Measurements from ENCODE around the gene DNAH10.
"Not testable (repeated sequence)": the region's sequence is repeated elsewhere in the genome, so short reads cannot be mapped to it uniquely, and the experiment has no call there.

DNAH10 gene

DNA sequence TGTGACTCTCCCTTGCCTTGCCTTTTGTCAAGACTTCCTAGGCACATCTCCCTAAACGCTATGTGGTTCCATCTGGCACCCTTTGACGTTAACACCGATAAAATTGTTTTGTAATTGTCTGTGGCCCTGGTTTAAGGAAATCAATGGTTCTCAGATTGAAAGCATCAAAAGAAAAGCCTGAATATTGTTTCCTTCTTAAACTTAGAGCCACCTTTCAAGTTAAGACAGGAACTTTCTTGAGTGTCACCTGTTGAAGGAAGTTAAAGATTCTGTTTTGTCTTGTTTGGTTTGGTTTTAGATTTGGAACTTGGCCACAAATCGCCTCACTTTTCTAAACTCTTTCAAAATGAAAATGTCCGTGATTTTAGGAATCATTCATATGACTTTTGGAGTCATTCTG, 14.8 kb upstream of the DNAH10 start:
- no peak for DNase-seq

DNA sequence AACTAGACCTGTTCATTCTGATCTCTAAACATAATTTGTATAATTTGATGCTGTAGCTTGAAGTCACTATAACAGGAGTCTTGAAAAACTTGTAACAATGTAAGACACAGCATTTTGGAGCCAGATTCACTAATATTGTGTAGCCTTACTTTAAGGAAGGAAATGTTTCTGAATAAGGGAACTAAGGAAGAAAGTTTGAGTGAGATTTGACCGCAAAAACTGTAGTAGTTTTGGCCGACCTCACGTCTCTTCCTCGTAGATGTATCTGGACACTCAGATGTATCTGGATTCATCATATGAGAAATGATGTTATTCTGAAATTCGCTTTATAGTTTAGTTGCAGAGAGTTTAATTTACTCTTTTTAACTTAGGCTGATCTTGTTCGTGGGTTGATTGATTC, 13.9 kb upstream of the DNAH10 start:
- no peak for DNase-seq

DNA sequence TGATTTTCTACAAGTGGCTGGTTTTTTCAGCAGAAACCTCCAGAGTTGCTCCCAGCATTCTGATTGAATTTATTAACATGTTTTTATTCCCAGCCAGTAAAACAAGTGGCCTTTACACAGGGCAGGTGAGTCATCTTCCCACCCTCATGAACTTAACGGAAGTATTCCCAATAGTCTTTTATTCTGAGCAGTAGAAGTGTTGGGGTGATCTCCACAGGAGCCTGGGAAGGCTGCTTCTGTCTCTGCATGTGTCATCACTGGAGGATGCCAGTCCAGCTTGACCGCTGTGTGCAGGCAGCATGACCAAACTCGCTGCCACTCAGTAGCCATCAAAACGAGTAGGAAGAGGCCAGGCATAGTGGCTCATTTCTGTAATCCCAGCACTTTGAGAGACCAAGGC, 13.4 kb upstream of the DNAH10 start:
- DNase-seq = no peak

DNA sequence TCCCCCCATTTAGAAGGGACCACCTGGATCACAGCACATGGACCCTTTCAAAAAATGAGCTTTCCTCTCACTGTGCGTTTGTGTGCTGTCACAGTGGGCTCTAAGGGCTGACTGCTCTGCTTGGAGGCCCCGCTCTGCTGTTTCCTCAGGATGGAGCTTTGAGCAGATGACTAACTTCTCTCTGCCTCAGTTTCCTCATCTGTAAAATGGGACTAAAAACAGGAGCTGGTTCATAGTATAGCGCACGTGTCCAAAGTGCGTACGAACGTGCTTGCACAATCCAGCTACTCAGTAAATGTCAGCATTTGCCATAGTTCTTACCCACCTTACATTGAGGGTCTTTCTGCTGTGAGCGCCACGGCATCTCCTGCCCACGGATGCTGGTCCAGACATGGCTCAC, 12.7 kb upstream of the DNAH10 start:
- DNase-seq = no peak

DNA sequence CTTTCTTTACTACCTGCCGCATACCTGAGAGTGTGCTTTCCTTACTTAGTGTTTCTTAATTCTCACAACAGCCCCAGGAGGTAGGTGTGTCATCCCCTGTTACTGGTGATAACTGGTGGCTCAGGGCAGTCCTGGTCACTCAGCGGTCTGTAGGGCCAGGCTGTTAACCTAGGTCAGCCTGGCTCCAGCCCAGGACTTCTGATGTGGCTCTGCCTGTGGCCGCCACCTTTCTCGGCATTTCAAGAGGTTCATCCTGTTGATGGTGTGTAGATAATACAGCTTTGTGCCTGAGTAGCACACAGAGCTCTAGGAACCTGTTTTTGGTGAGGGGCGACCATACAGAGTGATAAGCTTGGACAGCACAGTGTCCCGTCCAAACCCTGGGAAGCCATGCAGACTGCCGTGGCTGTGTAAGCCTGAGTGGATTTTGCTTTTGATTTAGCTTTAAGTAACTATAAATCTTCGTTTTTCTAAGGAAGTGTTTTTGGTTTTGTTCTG, 11.9 kb upstream of the DNAH10 start:
- DNase-seq = no peak

DNA sequence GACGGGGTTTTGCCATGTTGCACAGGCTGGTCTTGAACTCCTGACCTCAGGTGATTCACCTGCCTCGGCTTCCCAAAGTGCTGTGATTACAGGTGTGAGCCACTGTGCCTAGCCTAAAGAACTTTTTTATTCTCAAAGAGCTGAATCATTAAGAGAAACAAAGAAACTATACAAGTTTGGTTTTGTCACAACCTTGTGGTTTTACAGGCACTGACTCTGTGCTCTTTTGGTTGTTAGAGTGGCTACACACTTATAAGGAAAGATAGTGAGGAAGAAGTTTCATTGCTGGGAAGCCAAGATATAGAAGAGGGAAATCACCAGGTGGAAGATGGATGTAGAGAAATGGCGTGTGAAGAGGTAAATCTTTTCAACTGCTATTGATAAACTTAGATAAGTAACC, 10.1 kb upstream of the DNAH10 start:
- DNase-seq = no peak

DNA sequence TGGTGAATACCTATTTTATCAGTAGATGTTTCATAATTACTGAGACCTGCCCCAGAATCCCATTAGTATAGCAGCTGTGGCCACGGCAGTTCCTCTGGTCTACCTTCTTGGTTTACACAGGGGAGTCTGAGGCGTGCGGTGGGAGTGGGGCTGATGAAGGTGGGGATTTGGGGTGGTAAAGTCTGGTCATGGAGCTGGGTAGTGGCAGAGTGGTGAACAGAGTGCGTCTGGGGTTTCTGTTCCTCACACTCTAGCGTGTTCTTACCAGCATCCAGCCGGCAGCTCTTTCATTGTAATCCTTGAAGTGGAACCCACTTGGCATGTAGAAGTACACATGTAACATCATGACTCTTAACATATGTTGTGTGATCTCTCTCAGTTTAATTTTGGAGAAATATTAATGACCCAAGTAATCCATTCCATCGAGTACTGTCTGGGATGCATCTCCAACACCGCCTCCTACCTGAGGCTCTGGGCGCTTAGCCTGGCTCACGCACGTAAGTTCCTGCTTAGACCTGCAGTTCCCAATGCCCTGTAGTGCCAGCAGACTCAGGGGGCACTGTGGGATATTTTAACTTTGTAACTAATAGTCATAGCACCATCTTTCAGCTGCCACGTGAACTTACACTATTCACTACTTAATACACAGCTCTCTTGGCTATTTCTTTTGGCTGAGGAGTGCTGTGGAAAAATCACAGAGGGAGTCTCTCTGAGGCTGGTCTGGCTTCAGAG, 7.9 kb upstream of the DNAH10 start:
- DNase-seq = no peak

DNA sequence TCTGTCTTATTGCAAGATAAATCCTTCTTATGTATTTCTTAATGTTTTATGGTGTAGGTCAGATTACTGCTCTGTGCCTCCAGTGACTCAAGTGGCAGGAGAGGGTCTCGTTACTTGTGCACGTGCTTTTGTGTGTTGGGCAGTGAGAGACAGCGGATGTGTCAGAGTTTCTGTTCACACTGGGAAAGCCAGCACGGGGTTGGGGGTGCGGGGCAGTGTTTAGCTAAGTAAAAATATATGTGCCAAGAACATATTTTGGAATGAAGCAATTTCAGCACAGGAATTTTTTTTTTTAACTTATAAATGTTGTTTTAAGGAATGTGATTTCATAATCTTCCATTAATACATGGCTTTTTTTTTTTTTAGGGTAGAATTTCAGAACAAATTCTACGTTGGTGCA, 4.5 kb upstream of the DNAH10 start:
- no peak for DNase-seq

DNA sequence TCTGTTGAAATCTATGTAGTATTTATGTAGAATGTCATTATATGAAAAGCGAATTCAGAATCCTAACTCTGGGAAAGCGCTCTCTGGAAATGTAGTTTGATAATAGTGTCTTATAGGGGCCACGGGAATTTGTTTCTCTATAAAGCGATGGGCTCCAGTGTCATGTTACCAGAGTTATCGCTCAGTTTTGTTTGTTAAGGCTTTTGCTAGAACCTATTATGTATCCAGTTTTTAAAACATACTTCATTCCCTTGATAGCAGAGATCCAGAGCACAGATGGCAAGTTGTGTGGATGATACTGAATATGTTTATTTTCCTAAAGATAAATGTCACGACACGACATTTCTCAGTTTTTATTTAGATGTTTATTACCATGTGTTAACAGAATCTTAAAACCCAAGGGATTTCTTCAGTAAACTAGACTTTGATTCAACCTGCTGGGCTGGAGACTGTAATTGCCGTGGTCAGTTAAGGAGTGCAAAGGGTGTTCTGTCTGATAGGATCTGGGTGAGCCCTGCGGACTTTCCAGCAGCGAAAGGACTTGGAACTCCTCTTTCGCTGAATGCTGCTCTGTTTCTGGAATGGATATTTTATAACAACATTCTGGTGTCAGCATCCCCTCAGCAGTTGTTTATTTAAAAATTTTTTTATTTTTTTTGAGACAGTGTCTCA, 1.7 kb upstream of the DNAH10 start:
- DNase-seq = peak; percentile 7

DNA sequence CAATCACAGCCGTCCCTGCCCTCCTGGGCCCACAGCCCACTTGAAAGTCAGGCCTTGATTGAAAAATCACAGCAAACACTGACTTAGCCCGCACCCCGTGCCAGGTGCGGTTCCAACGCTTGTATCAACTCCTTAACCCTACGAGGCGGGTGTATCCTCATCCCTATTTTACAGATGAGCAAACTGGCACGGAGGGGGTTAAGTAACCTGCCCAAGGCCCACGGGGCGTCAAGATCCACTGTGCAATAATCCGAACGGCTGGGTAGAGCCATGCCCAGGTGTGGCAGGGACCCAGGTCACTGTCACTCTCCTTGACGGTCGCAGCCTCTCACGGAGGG, 583 bp downstream of the DNAH10 start:
- no peak for DNase-seq

DNA sequence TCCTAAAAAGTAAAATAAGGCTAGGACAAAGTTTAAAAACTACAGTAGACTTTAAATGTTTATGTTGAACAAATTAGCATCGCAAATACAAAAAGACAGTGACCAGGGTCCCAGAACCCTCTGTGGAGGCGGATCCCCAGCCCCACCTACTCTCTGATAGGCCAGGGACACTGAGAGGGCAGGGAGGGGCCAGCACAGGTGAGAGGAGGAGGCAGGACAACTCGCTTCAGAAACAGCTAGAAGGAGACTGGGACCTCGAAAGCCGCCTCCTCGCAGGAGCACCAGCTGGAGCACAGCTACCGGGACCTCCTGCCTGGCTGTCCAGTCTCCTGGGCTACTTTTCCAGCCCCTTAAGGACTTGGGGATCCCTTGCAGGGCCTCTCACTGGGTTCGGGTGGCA, 992 bp downstream of the DNAH10 start:
- DNase-seq = peak; percentile 10

DNA sequence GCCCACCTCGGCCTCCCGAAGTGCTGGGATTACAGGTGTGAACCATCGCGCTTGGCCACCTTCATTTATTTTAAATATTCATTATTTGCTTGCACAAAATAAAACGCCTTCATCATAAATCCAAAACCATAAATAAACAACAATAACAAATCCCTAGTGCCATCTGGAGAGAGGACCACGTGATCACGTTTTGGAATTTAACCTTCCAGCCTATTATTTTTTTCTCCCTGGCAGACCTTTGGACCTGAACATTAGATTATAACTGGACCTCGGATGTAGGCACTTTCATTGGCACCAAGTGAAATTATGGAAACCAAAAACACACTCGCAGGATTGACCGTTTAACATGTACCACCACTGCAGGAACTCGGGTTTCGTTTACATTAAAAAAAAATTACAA, 2.0 kb downstream of the DNAH10 start:
- DNase-seq = no peak

DNA sequence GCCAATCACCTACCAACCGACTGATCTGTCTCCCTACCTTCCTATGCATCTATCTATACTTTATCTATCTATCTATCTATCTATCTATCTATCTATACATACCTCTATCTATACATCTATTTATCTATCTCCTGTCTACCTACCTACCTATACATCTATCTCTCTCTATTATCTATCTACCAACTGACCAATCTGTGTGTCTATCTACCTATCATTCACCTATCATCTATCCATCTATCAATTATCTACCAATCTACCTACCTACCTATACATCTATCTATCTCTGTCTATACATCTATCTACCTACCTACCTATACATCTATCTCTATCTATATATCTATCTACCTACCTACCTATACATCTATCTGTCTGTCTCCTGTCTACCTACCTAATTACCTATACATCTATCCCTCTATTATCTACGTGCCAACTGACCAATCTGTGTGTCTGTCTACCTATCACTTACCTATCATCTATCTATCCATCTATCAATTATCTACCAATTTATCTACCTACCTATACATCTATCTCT, 3.5 kb downstream of the DNAH10 start:
- no peak for DNase-seq

DNA sequence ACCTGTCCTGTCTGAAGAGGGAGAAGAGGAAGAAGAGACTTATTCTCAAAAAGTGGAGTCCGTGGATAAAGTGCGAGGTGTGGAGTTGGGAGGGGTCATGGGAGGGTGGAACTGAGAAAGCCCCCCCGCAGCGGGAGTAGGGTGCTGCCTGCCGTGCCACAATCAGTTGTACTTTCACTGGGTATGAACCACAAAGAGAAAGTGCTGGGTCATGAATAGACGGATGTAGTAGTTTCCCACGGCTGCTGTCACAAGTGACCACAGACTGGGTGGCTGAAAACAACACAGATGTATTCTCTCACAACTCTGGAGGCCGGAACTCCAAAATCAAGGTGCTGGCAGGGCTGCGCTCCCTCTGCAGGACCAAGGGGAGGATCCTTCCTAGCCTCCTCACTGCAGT, 5.5 kb downstream of the DNAH10 start:
- no peak for DNase-seq

DNA sequence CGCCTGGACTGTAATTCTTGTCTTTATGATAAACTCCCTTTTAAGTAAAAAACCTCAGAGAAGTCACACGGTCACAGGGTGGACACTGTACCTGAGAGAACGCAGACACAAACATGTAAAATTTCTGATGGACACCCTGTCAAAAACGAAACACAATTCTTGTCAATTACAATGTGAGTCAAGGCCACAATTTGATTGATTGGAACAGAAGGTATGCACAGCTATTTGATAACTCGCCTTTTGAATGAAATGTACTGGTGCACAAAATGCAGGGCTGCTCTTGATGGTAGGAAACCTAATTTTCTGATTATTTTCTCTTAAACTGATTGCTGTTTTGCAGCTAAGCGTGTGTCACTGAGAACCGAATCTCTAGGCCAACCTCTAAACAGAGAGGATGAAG, 9.2 kb downstream of the DNAH10 start:
- no peak for DNase-seq

DNA sequence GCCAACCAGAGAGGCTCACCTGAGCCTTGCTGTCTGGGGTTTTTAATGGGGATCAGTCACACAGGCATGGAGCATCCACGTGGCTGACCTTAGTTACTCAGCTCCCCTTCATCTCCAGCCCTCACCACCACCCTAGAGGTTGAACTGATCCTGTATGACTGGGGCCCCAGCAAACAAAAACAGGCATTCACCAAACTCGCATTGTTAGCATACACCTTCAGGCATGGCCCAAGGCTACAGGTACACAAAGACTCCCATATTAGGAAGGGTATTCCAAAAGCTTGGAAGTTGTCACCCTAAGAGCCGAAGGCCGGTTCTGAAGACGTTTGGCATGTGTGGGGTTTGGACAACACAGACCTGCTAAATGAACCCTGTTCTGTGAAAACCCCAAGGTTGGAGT, 10.0 kb downstream of the DNAH10 start:
- no peak for DNase-seq

DNA sequence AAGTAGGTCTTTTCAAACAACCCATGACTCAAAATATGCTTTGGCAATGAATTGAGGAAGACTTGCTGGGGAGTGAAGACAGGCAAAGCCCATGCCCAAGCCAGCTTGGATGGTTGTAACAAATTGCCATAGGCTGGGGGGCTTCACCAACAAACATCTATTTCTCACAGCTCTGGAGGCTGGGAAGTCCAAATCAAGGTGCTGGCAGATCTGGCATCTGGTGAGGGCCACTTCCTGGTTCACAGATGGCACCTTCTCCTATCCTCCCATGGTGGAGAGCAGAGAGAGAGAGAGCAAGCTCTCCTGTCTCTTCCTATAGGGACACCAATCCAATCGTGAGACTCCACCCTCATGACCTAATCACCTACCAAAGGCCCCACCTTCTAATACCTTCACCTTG, 11.3 kb downstream of the DNAH10 start:
- DNase-seq = no peak

DNA sequence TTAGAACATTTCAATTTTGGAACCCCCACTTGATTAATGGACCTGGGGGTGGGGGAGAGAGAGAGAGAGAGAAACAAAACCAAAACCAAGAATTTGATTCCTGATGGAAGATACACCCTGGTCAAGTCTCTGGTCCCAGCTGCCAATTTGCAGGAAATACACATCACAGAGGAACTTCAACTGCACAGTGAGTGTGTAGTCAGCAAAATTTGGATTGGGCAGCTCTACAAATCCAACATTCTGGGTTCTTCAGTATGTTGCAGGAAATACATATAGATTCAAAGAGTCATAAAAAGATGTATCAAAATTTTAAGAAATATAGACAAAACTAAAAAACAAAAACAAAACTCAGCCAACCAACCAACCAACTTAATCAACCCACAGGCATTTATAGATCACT, 17.4 kb downstream of the DNAH10 start:
- no peak for DNase-seq

DNA sequence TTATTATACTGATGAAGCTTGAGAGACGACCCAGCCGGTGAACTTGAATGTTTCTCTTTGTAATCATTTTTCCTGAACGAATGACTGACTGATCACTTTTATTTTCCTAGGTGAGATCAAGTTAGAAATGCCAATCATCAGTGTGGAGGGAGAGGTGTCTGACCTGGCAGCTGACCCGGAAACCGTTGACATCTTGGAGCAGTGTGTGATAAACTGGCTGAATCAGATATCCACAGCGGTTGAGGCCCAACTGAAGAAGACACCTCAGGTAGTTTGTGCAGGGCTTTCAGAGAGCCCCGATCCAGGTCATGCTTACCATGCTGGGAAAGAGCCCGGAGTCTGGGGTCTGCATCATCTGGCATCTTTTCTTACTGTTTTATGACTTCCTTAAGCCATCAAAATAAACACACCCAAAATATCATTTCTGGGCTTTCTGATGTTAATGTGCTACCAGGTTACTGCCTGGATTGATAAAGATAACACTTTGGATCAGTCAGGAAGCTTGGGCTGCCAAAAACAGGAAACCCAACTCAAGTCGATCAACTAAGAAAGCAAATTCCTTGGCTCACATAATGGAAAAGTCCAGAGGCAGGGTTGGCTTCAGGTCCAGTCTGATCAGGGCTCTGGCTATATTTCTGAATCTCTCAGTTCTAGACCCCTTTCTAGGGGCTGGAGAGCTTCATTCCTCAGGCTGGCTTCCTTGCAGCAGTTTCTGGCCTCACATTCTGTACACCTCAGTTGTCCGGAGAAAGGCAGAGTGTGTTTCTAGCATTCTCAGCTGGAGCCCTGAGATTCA, 21.1 kb downstream of the DNAH10 start:
- DNase-seq = no peak

DNA sequence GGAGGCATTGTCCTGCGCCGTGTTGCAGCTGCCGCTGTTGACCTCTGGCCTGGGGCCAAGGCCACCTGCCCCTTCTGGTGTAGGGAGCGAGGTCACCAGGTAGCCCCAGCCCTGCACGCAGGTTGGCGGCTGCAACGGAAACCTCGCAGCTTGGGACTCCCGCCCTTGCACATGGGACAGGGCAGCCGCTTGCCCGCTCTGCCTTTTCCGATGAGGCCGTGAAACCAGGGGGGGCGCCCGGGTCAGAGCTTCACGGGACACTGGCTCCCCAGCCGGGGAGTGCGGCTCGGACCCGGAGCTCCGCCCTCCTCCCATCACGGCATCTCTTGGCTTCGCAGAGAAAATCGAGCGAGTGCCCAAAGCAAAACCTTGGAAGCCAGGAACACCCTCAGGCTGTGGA, 25.4 kb downstream of the DNAH10 start:
- no peak for DNase-seq

DNA sequence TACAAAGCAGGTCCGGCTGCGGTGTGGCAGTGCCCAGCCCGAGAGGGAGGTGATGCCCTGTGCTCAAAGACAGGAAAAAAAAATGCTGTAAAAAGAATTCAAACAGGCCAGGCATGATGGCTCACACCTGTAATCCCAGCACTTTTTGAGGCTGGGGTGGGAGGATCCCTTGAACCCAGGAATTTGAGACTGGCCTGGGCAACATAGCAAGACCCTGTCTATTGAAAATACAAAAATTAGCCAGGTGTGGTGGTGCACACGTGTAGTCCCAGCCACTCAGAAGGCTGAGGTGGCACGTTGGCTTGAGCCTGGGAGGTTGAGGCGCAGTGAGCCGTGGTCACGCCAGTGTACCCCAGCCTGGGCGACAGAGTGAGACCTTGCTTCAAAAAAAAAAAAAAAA, 26.4 kb downstream of the DNAH10 start:
- no peak for DNase-seq

DNA sequence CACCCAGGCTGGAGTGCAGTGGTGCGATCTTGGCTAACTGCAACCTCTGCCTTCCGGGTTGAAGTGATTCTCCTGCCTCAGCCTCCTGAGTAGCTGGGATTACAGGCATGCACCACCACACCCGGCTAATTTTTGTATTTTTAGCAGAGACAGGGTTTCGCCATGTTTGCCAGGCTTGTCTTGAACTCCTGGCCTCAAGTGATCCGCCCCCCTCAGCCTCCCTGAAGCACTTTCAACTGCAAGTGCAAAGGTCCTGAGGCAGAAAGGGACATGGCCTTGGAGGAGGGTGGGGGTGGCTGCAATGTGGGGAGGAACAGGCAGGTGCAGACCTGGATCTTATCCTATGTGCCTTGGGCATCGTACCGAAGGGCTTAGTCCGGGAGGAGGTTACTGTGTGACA, 27.3 kb downstream of the DNAH10 start:
- DNase-seq = not testable (repeated sequence)

DNA sequence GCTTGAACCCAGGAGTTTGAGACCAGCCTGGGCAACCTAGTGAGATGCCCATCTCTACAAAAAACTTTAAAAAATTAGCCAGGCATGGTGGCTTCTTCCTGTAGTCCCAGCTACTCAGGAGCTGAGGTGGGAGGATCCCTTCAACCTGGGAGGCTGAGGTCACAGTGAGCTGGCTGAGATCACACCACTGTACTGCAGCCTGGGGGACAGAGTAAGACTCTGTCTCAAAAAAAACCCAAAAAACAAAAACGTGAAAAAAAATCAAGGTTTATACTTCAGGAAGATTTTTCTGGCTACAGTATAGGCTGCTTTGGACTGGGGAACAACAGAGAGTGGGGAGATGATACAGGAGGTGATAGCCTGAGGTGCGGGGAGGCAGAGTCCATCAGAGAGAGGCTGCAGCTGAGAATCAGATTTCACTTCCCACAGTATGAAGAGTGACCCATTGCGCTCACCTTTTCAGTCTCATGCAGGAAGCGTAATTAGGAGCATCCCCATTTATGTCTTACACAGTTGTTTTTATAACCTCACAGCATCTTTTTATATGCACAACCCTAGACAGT, 28.9 kb downstream of the DNAH10 start:
- DNase-seq = no peak

DNA sequence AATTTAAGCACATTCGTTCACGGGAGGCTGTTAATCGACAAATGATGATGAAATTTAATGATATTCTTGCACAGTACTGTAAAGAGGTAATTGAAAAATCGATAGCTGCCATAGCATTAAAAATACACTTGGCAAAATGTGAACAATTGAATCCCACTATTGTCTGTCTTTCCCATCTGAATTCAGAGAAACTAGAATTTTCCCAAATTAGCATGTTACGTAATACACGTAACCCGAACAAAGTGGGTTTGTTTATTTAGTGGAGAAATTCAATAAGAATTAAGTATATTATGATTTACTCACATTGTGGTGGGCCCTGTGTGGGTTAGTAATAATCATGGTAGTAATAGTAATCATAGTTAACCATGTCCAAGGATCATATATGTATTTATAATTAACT, 31.9 kb downstream of the DNAH10 start:
- DNase-seq = no peak

Data from NCI-H2171 treated with DMSO at 0.1 percent for 48 hours (cell line).